ENCODE measurements around the gene SMPDL3B. TPM values are rescaled to one million over a fixed set of nuclear protein-coding genes. Genes with fewer than 3 reads are reported as not detected.

SMPDL3B gene
- total RNA-seq, result 0.09 TPM in 1 of 2 replicates, not detected in the other

DNA sequence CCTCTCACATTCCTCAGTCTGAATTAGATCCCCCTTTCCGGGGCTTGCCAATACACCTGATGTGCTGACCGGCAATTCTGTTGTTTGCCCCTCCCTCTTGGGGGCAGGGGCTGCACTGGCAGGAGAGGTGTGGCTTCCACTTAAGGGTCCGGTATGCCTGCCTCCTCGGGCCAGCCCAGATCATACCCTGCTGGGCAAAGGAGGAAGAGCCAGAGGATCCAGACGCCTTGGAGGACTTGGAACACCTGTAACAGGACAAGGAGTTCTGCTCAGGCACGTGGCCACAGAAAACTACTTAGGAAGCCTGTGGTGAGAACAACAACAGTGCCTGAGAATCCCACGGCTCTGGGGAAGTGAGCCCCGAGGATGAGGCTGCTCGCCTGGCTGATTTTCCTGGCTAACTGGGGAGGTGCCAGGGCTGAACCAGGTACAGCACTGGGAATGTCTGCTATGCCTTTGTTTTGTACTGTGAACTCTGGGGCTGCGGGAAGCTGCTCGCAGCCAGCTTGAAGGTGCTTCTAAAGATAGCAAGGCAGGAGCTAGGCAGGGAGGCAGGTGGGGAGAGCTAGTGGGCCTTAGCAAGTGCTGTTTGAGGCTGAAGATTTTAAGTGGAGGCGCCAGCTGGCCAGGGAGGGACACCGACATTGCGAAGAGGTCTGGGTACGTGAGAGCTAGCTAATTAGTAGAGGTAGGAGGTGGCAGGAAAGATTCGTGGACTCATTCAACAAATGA lies at the start of gene SMPDL3B:
Gene SMPDL3B, plus strand, starts transcription at position 183 of the 732 bp plus-strand sequence. Its CDS starts 184 bp downstream, at position 367.

GRCh38 chr1:27959792-27960603 lies 25.2 kb downstream of the SMPDL3B start, which contains the start of gene XKR8:
XKR8 (plus strand) TSS chr1:27959973; CDS start chr1:27960070, 97 bp downstream.

Other genes with a start within 250 kb of the SMPDL3B start
- 11.8 and 12.2 TPM in 2 replicates for gene FAM76A, start 209.0 kb upstream of the SMPDL3B start, total RNA-seq
- gene STX12, start 161.8 kb upstream of the SMPDL3B start, total RNA-seq, result 82.8 and 83.1 TPM in 2 replicates
- 38.6 and 46.5 TPM in 2 replicates for gene PPP1R8, start 104.2 kb upstream of the SMPDL3B start, total RNA-seq
- gene THEMIS2, start 62.5 kb upstream of the SMPDL3B start, total RNA-seq, result 3.8 and 3.9 TPM in 2 replicates
- gene RPA2, start 20.4 kb upstream of the SMPDL3B start, total RNA-seq, result 31.5 and 35.6 TPM in 2 replicates
- 5.3 and 5.9 TPM in 2 replicates for gene XKR8, start 25.0 kb downstream of the SMPDL3B start, total RNA-seq
- gene EYA3, start 153.6 kb downstream of the SMPDL3B start, total RNA-seq, result 11.6 and 17.9 TPM in 2 replicates
- gene PTAFR, start 241.7 kb downstream of the SMPDL3B start, total RNA-seq, result 0.05 TPM in 1 of 2 replicates, not detected in the other

Measured in smooth muscle cell of the umbilical artery (primary cell).